GM11168 (cell line): Measurements from ENCODE around the gene STMP1.

ENCODE experiments used
- in situ Hi-C: fragments of 300-500 bp; cut with MboI; formaldehyde crosslinking; loops from one replicate; pipeline ENCODE4 v1.12.0; 2022; ENCODE audit warnings: low sequenced_read_pairs; ENCODE audit not compliant: unreplicated experiment

STMP1 gene

DNA sequence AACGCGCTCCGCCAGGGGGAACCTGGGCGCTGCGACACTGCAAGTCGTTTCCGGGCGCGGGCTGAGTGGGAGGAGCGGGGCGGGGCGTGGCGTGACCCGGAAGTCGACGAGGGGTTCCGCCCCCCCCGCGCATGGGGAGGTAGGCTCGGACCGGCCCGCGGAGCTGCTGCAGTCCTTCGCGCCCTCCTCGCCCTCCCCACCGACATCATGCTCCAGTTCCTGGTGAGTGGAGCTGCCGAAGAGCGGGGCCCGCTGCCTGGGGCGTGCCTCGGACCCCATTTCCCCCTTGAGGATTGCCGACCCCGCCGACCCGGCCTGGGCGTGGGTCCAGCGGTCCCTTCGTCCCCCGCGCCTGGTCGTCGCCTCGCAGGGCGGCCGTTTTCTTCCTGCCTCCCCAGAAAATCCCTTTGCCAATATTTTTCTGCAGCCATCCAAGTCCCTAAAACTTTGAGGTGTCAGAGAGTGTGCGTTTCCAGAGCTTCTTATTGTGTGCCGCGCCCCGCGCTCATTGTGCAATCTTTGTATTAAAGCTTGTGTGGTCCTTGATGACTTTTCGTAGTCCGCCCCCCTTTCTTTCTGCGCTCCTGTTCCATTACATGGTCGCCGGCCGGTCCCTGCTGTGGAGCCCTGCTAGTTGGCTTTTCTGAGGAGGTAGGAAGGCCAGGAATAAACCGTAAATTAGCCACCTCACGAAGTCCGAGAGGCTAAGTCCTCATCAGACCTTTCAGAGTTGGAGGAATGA, at the start of gene STMP1:
TSS of gene STMP1 (plus strand) at position 142 of the 742 bp plus-strand sequence.
- in situ Hi-C loops: no loop called here

DNA sequence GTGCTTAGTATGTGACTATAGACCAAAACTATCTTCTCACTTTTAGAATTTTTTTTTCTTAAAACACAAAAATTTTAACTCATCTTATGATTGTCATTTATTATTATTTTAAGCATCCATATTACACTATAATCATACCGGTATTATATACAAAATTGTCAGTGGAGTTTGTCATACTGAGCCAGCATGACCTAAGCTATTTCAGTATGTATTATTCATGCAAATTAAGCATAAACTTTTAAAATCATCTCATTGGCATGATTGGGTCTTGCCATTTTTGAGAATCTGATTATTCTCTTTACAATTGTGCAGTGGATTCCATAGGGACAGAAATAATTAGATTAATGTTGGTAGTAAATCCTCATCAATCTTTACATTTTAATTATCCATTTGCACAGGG, 46.2 kb upstream of the STMP1 start:
- in situ Hi-C loops: no loop called here

DNA sequence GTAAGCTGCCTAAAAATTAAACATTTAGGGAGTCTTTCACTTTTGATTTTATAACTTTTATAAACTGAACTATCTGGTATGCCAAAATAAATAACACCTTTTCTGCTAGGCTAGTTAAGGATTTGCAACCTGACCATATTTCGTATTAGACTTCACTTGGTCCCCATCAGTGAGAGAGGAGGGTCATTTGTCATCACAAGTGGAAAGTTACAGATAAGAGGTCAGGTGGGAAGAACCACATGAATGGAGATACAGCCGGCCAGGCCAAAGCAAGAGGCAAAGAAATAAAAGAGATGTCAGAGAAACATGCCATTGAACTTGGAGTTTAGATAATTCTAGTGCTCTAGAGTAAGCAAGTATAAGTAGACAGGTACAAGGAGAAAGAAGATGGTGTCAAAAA, 44.5 kb upstream of the STMP1 start:
- in situ Hi-C loops: no loop called here

DNA sequence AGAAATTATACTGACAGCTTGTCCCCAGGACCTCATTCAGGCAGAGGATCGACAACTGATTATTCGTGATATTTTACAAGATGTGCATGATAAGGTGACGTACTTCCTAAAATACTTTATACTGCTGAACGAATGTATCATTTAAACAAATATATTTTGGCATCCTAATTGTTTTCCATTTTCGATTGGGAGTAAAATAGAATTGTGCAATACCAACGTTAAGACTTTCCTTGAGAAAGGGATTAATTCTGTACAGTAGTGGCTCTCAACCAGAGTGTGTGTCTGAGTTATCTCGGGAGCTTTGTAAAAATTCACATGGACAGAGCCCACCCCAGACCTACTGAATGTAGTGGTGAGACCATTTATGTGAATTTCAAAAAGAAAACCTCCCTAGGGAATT, 43.8 kb upstream of the STMP1 start:
- in situ Hi-C loops: no loop called here

DNA sequence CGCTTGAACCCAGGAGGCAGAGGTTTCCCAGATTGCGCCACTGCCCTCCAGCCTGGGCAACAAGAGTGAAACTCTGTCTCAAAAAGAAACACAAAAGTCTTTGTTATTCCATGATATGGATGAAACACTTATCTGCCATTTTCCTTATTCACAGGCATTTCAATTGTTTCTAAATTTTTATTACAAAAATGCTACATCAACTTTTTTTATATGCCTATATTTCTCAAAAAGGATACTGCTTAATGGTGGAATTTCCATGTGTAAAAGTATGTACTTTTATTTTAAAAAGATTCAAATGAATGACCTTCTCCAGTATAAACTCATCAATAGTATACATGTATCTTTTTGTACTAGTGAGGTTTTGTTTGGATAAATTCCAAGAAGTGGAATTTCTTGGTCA, 41.9 kb upstream of the STMP1 start:
- in situ Hi-C loops: no loop called here

DNA sequence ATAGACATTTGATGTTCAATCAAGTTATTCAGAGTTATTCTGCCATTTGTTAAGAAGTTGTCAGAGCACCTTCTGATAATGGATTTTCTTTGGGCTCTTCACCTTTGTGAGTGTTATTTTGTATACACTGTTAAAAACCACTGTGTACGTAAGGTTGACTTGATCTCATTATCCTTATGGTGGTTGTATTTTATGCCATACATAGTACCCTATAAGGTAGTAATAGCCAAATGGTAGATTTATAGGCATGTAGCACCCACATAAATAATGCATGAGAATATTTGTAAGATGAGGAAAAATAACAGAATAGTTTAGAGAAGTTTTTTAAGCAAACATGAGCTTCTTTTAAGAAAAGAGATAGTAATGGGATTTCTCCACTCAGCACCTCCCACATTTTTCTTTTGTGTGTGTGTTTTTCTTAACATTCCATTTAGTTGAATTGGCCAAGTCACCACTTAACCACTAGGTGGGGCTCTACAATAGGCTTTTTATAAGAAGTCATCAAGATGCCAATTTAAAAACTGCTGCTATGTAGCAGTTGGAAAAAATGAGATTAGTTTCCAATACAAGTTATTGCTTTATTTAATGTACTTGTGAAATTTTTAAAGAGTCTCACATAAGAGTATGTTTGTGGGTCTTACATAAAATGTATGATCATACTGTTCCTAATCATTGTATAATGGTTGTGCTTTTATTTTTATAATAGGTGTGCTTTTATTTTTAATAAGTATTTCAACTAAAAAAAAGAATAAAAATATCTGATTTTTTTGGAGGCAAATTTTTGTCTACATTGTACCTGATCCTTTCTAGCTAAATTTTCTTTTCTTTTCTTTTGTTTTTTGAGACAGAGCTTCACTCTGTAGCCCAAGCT, 41.1 kb upstream of the STMP1 start:
- in situ Hi-C loops: no loop called here

DNA sequence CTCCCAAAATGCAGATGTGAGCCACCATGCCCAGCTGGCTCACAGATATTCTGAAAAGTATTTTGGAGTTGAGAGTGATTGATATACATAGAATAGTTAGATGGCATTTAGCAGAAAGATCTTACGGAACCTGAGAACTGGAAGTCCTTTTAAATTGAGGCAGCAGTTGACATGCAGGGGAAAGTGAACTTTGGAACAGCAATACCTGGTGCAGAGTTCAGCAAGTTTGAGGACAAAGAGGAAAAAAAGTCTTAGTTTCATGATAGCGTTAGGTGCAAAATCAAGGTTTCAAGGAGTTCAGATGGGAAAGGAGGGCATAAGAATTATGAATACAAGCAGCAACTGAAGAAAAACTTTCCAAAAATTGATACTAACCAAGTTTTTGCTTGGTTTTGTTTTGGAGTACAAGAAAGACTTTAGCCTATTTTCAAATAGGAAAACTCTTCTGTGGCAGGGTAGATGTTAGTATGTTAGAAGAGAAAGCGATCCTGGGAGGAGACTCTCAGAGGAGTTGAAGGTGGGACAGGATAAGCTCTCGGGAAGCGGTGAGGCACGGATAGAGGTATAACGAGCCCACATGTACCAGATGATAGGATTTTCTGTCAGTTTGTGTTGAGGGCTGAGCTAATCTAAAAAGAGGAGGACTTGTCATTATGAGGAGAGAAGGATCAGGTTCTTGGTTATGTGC, 28.0 kb upstream of the STMP1 start:
- in situ Hi-C loops: no loop called here

DNA sequence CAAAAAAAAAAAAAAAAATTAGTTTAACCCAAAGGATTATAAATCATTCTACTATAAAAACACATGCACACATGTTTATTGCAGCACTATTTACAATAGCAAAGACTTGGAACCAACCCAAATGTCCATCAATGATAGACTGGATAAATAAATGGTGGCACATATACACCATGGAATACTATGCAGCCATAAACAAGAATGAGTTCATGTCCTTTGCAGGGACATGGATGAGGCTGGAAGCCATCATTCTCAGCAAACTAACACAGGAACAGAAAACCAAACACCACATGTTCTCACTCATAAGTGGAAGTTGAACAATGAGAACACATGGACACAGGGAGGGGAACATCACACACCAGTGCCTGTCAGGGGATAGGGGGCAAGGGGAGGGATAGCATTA, 22.6 kb upstream of the STMP1 start:
- in situ Hi-C loops: loop anchor here (10.0 kb wide), 1 partner anchor 355 kb away; no protein-coding TSS in a partner anchor

DNA sequence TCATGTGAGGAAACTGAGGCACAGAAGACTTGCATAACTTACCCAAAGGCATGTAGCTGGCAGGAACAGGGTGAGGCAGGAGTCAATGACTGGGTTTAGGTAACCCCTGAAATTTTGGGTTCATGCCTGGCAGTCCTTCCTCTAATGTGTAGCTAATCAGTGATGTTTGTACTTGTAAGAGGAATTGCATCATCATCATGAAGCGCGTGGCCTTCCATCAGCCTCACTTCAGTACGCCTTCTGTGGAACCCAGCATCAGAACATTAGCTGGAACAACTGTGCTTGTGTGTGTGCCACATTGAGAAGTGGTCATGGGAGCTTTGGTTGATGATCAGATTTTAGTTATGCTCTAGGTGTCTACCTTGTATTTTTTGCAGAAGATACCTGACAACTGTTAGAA, 18.2 kb upstream of the STMP1 start:
- in situ Hi-C loops: loop anchor here (10.0 kb wide), 1 partner anchor 359 kb away; no protein-coding TSS in a partner anchor

DNA sequence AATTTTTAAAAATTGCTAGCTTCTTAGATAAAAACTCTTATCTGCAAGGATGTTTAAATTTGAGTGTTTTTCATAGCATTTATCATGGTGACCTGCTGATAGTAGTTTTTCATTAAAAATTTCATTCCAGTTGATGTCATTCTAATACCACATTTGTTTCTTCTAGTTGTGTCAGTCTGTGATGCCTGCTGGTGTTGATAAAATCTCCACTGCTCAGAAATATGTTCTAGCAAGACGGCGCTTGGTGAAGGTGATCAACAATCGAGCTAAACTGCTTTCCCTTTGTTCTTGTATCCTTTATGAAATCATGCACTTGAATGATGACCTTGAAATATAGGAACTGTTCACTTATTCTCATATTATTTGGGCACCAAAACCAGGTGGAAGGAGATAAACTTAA, 17.6 kb upstream of the STMP1 start:
- in situ Hi-C loops: loop anchor here (10.0 kb wide), 1 partner anchor 360 kb away; no protein-coding TSS in a partner anchor

DNA sequence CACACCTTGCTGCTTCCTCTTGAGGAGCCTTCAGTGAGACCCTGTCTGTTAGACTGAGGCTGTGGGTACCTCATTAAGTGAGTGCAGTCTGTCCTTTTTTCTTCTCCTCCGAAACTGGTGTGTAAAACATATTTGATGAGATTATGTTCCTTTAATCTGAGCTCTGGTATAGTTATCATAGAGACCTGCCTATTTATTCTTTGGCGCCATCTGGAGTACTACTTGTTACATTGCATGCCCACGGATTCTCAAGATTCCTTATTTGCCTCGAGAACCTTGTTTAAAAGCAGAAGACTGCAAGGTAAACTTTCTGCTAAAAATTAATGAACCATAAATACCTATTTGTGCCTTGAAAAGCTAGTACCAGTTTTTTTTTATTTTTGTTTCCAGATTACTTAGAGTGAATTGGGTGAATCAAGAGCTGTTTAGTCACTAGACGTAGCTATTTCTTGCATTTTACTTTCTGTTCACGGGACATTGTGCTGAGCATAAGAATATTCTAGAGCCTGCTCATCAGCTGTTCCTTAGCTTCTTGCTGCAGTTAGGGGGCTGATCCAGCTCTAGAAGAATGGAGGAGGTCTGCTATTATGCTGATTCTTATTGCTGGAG, 16.9 kb upstream of the STMP1 start:
- in situ Hi-C loops: loop anchor here (10.0 kb wide), 1 partner anchor 361 kb away; no protein-coding TSS in a partner anchor

DNA sequence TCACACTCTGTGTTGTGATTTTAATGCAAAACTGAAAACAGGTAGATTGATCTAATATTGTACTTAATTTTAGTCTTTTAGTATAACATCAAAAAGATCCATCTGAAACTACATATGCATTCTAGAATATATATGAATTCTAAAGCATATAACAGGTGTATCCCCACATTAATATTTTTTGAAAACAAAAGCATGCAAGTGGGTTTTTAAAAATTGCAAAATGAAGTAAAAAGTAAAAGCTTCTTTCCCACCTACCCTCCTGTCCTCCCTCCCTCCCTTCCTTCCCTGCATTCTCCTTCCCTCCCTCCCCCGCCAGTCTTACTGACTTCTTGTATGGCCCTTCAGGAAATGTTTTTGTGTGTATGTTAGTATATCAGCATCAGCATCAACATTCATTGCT, 14.6 kb upstream of the STMP1 start:
- in situ Hi-C loops: loop anchor here (10.0 kb wide), 1 partner anchor 363 kb away; no protein-coding TSS in a partner anchor

DNA sequence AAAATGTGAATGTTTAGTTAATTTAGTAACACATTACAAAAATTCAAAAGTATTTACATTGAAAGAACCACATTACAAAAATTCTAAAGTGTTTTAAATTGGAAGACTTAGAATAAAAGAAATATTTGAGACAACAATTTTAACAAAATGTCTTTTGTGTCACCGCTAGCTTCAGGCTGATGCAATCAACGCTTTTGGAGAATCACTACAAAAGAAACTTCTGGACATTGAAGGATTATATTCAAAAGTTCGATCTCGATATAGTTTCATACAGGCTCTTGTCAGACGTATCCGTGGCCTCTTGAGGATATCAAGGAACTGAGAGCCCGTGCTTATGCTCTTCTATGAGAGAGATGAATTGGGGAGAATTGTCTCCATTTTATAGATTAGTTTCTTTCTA, 14.1 kb upstream of the STMP1 start:
- in situ Hi-C loops: loop anchor here (10.0 kb wide), 1 partner anchor 363 kb away; no protein-coding TSS in a partner anchor

DNA sequence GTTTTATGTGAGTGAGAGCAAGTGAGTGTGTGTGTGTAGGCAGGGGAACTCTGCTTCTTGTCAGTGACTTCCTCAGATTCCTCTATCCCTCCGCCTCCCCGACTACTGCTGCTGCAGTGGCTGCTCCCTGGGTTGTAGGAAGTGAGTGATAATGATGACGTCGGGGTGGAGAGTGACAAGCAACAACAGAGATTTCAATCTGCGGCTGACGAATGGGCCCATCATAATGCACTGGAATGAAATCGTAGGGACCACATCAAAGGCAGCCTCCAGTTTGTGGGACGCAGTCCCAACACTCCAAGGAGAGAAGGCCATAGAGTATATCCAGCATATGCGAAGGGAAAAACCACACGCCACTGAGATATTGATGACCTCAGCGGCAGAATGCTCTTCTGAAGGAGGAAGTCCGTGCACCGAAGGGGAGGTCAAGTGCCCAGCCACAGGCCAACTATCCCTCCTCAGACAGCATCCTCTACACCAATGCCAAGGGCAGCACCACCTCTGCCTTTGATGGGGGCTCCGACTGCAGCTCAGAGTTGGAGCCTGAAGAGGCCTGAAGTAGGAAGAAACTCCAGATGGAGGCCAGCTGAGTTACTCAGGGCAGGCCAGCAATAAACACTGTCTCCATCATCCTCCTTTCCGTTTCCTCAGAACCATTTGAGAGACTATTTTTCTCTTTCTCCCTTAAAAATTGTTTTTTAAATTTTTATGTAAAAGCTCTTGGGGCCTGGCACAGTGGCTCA, 11.3 kb upstream of the STMP1 start:
- in situ Hi-C loops: no loop called here

DNA sequence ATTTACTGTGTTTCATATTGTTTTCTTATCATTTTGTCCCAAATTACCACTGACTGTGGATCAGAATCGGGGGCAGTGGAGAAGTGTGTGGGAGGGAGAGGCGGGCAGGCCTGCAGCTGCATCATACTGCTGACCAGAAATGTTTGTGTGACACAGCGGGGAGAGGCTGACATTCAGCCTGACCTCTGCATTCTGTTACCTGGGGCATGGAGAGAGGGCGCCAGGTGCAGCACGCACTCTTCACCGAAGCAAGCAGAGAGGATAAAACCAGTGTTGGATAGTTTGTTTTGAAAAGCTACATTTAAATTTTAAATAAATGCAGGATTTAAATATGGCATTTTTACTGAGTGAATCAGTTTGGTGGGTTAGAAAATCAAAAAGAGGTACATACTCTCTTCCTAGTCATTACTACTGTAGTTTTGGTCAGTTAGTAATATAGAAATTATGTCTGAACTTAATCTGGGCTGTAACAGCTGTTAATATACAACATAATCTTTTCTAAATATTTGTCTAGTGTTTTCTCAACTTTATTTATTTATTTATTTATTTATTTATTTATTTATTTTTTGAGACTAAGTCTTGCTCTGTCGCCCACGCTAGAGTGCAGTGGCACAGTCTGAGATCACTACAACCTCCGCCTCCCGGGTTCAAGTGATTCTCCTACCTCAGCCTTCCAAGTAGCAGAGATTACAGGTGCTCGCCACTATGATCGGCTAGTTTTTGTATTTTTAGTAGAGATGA, 8.8 kb upstream of the STMP1 start:
- in situ Hi-C loops: no loop called here

DNA sequence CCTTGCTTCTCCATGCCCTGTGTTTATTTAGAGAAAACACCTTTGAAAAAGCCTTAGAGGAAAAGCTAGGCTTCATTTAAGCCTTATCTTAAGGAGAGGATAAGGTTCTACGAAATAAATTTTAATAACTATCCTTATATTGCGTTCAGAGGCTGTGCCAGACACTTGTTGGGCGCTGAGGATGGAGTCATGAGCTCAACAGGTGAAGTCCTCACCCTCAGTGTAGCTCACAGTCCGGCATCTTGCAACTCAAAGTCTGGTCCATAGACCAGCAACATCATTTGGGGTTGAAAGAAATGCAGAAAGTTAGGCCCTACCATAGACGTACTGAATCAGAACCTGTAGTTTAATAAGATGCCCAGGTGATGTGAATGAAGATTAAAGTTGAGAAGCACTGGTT, 3.8 kb upstream of the STMP1 start:
- in situ Hi-C loops: no loop called here

DNA sequence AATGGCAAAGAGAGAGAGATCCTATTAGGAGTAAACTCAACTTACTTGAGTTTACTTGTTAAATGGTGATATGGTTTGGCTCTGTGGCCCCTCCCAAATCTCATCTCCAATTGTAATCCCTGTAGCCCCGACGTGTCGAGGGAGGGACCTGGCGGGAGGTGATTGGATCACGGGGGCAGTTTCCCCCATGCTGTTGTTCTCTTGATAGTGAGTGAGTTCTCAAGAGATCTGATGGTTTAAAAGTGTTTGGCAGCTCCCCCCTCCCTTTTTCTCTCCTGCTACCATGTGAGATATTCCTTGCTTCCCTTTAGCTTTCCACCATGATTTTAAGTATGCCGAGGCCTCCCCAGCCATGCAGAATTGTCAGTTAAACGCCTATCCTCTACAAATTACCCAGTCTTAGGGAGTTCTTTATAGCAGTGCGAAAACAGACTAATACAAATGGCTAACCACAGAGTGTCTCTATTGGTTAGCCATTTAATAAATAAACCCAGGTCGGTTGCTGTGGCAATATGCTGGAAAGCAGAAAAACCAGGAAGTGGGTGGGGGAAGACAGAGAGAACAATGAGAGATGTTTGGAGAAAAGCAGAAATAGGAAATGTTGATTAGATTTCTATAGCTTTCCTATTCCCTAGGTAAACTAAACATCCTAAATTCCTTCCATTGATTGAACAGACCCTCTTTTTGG, 3.0 kb upstream of the STMP1 start:
- in situ Hi-C loops: no loop called here
